Muscle layer of duodenum (tissue), 2 donors: ENCODE results near the gene CYB5D1.

Experiments used
- H3K27ac ChIP-seq: one replicate; pipeline ENCODE4 v1.7.0; 2013; ENCODE audit warnings: mild to moderate bottlenecking, low read length
- H3K27me3 ChIP-seq: one replicate; pipeline ENCODE4 v1.7.0; 2013; ENCODE audit warnings: low read depth, mild to moderate bottlenecking, control low read depth, low read length
- H3K36me3 ChIP-seq, 2 donors: one replicate each; pipeline ENCODE4 v1.7.0; 2013; ENCODE audit warnings: low read length in 2 of 2, control low read depth in 1 of 2, mild to moderate bottlenecking in 1 of 2; ENCODE audit not compliant: insufficient read depth in 2 of 2, control insufficient read depth in 1 of 2
- H3K4me1 ChIP-seq, 2 donors: one replicate each; pipeline ENCODE4 v1.7.0; 2013; ENCODE audit warnings: low read length in 2 of 2, mild to moderate bottlenecking in 2 of 2, control low read depth in 1 of 2, moderate library complexity in 1 of 2; ENCODE audit not compliant: insufficient read depth in 2 of 2, control insufficient read depth in 1 of 2
- H3K4me3 ChIP-seq, 2 donors: one replicate each; pipeline ENCODE4 v1.7.0; 2013; ENCODE audit warnings: low read length in 2 of 2, low read depth in 1 of 2, mild to moderate bottlenecking in 1 of 2
- H3K9me3 ChIP-seq, 2 donors: one replicate each; pipeline ENCODE4 v1.7.0; 2013; ENCODE audit warnings: low read length in 2 of 2, control low read depth in 1 of 2, mild to moderate bottlenecking in 1 of 2; ENCODE audit not compliant: control insufficient read depth in 1 of 2
- donor health status: healthy.

Gene CYB5D1

DNA sequence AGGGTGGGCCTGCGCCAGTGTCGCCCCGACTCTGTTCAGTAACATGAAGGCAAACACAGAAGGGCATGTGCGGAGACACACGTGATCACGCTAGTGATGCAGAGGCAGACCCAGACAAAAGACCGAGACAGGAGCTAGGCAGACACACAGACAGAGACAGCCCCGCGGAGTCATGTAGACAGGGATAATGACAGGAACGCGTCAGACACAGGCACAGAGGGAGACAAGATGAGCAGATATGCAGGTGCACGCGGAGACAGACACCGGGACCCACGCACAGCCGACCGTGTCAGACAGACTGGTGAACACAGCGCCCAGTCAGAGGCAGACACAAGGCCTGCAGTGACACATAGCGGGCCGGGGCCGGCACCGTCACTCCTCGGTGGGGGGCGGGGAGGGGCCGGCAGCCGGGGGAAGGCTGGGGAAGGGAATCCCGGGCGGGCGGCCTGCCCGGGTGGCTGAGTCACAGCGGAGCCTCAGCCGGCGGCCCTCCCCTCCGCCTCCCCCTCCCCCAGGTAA is 16.3 kb upstream of the CYB5D1 start:
- no peaks in the 10 kb centered on the region for H3K9me3 ChIP-seq
- peak overlapping the region; percentile 99 for H3K27ac ChIP-seq
- H3K27me3 ChIP-seq: no peaks in the 10 kb centered on the region
- H3K36me3 ChIP-seq: peaks cover 2 to 43% of the 10 kb centered on the region in 2 donors
- H3K4me1 ChIP-seq: peaks cover 37 to 53% of the 10 kb centered on the region in 2 donors
- peak overlapping the region; percentile 82 to 89 for H3K4me3 ChIP-seq

DNA sequence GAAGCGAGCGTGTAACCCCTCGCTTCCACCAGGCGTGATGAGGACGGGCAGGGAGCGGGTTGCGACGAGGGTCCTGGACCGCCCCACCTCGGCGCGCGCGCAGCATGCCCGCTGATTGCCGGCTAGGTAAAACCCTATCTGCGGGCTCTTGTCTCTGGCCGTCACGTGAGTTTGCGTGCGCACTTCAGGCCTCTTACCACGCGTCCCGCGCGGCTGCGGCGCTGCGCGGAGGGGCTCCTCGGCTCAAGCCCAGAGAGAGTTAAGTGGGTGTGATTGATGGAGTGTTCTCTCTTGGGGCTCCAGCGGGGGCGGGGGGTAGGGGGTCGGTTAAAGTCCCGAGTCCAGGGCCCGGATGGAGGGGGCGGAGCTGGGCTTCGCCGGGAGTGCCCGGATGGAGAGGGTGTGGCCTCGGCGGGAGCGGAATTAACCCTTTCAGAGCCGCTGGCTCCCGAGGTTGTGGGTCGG is 15.9 kb upstream of the CYB5D1 start:
- H3K27ac ChIP-seq: peak overlapping the region; percentile 99
- peaks cover 3 to 46% of the 10 kb centered on the region in 2 donors for H3K36me3 ChIP-seq
- peaks cover 33 to 48% of the 10 kb centered on the region in 2 donors for H3K4me1 ChIP-seq
- H3K9me3 ChIP-seq: no peaks in the 10 kb centered on the region
- peak overlapping the region; percentile 82 to 89 for H3K4me3 ChIP-seq
- no peaks in the 10 kb centered on the region for H3K27me3 ChIP-seq

DNA sequence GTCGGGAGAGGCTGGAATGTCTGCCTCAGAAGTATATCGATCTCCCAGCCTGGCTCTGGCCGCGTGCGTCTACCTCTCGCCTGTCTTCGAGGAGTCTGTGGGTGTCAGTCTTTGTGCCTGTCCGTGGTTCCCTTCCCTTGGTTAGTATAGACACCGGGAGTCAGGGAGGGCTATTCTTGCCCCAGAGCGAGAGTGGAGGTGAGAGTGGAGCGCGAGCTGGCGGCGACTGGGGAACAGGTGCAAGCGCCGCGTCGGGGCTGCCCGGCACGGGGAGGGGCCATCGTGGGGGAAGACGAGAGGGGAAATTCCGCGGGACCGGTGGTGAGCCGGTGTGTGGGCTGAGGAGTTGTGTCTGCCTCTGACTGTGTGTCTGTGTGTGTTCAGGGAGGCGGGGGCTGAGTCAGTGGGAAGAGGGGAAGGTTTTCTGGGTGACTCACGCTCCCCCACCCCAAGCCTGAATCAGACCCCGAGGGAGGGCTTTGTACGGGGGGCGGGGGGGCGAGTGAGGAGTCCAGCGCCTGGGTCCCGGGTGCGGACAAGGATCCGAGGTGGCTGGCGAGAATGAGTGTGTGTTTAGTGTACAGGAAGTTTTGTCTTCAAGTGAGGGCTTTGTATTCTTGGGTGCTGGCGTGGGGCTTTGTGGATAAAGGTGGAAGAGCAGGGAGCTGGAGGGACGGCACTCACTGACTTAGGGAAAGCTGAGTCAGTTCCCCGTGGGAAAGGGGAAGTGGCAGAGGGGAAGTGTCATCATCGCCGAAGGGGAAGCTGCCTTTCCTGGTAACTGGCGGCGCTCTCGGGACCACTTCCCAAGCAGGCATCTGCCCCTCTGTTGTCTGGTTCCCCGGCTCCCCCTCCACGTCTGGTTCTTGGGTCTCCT is 15.2 kb upstream of the CYB5D1 start:
- no peaks in the 10 kb centered on the region for H3K9me3 ChIP-seq
- H3K27ac ChIP-seq: peak overlapping the region; percentile 99
- H3K4me1 ChIP-seq: peaks cover 27 to 42% of the 10 kb centered on the region in 2 donors
- peaks cover 3 to 52% of the 10 kb centered on the region in 2 donors for H3K36me3 ChIP-seq
- peak overlapping the region; percentile 82 to 89 for H3K4me3 ChIP-seq
- no peaks in the 10 kb centered on the region for H3K27me3 ChIP-seq

DNA sequence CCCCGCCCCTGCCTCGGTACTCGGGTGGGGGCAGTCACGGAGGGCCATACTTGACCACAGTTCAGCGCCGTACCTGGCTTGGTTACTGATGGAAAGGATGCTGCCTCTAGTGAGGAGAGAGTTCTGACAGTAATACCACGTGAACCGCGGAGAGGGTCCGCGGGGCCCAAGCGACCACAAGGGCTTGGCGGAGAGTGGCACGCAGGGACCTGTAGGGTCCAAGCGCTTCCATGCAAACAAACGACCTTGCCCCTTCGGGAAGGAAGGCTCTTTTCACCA is 14.6 kb upstream of the CYB5D1 start:
- peaks cover 27 to 38% of the 10 kb centered on the region in 2 donors for H3K4me1 ChIP-seq
- no peaks in the 10 kb centered on the region for H3K9me3 ChIP-seq
- peak overlapping the region; percentile 82 to 89 for H3K4me3 ChIP-seq
- H3K27me3 ChIP-seq: no peaks in the 10 kb centered on the region
- peak overlapping the region; percentile 99 for H3K27ac ChIP-seq
- peaks cover 3 to 56% of the 10 kb centered on the region in 2 donors for H3K36me3 ChIP-seq

DNA sequence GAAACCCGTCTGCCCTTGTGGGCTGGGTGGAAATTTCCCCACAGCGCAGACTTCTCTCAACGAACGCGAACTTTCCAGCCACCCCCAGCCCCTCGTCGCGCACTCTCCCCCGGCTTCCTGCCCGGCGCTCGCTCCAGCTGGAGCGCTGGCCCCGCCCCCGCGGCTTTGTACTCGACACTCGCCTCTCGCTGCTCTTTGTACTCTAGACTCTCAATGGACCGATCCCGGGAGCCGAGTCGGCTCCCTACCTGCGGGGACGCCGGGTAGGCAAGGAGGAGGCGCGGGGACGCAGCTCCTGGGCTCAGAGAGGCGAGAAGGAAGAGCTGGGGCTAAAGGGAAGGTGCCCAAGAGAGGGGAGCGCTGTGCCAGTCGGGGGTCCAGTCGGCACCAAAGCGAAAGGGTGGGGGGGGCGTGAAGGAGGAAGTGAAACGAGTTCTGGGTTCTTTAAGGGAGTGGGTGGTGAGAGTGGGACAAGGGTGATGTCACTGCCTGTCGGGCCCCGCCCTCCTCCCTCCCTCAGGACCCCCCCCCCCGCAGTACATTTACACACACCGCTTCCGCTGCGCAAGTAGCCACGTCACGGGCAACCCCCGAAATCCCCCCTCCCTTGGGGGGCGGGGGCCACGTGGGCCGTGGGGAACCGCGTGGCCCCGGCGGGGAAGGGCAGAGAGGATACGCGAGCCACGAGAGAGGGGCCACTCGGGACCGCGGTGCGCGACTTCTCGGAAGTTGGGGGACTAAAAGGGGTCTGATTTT is 14.1 kb upstream of the CYB5D1 start:
- Histone ChIP-seq H3K4me3 (peak overlapping the region; percentile 82 to 89), H3K4me1 (peaks cover 25 to 34% of the 10 kb centered on the region in 2 donors), H3K36me3 (peaks cover 3 to 61% of the 10 kb centered on the region in 2 donors), H3K9me3 (no peaks in the 10 kb centered on the region), H3K27me3 (no peaks in the 10 kb centered on the region), H3K27ac (peak overlapping the region; percentile 99)

DNA sequence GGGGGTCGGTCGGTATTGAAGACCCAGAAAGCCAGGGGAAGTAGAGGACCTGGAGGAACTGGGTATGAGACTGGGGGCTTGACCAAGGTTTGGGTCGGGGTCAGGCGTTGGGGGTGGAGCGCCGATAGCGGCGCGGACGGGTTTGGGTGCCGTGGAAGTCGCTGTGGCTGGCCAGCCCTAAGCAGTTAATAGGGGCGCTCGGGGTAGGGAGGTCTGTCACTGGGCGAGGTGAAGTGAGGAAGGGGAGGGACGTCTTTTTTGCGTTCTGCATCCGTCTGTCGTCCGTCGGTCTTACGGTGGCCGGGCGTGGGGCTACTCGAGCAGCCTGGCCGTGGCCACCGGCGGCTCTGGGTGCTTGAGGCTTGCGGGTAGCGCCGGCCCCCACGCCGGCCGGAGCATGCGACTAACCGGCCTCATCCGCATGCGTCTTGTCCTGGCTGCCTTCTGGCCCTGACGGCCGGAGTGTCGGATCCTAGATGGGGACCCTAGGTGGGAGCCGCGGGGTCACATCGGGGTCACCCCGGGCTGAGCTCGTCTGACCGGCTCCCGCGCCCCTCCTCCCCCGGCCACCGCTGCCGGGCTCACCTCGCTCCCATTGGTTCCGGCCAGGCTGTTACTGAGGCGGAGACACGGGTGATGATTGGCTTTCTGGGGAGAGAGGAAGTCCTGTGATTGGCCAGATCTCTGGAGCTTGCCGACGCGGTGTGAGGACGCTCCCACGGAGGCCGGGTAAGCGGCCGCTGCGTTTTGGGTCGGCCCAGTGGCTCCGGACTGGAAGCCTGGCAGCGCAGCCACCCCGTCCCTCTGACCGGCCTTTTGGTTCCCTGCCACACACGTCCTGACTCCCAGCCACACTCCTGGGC is 13.3 kb upstream of the CYB5D1 start:
- Histone ChIP-seq H3K9me3 (no peaks in the 10 kb centered on the region), H3K27me3 (no peaks in the 10 kb centered on the region), H3K27ac (peak overlapping the region; percentile 99), H3K36me3 (peaks cover 5 to 69% of the 10 kb centered on the region in 2 donors), H3K4me3 (peak overlapping the region; percentile 82 to 89), H3K4me1 (peaks cover 16 to 26% of the 10 kb centered on the region in 2 donors)

DNA sequence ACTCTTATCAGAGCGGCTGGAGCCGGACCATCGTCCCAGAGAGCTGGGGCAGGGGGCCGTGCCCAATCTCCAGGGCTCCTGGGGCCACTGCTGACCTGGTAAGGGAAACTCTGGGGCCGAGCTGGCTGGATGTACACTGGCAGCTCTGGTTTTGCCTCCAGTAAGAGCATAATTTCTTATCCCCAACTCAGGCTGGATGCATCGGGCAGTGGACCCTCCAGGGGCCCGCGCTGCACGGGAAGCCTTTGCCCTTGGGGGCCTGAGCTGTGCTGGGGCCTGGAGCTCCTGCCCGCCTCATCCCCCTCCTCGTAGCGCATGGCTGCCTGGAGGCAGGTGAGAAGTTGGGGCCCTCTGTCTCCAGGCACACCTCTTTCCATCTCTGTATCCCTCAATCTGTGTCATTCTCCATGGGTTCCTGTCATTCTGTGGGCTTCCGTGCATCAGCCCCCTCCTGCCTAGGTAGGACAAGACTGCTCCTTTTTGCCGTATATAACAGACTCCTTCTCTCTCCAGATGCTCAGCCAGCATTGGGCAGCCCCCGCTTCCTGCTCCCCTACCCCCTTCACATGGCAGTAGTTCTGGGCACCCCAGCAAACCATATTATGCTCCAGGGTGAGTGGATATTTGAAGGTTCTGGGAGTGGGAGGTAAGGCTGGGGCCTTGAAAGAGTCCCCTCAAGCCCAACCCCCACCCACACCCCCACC is 12.3 kb upstream of the CYB5D1 start:
- Histone ChIP-seq H3K27me3 (no peaks in the 10 kb centered on the region), H3K36me3 (peaks cover 15 to 79% of the 10 kb centered on the region in 2 donors), H3K27ac (peak overlapping the region; percentile 99), H3K4me3 (peak overlapping the region; percentile 82 to 89), H3K4me1 (peaks cover 7 to 18% of the 10 kb centered on the region in 2 donors), H3K9me3 (no peaks in the 10 kb centered on the region)

DNA sequence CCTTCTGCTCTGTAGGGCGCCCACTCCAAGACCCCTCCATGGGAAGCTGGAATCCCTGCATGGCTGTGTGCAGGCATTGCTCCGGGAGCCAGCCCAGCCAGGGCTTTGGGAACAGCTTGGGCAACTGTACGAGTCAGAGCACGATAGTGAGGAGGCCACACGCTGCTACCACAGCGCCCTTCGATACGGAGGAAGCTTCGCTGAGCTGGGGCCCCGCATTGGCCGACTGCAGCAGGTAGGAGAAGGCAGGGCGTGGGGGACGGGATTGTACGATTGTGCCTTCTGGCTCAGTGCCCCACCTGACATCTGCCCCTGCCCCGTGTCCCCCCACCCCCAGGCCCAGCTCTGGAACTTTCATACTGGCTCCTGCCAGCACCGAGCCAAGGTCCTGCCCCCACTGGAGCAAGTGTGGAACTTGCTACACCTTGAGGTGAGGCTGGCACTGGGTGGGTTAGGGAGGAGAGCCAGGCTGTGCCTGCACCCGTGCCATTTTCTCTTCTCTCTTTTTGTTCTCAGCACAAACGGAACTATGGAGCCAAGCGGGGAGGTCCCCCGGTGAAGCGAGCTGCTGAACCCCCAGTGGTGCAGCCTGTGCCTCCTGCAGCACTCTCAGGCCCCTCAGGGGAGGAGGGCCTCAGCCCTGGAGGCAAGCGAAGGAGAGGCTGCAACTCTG is 11.6 kb upstream of the CYB5D1 start:
- Histone ChIP-seq H3K36me3 (peaks cover 22 to 86% of the 10 kb centered on the region in 2 donors), H3K4me3 (no peak overlapping the region), H3K27ac (no peak overlapping the region), H3K4me1 (peaks cover under 1 to 11% of the 10 kb centered on the region in 2 donors), H3K9me3 (no peaks in the 10 kb centered on the region), H3K27me3 (no peaks in the 10 kb centered on the region)

DNA sequence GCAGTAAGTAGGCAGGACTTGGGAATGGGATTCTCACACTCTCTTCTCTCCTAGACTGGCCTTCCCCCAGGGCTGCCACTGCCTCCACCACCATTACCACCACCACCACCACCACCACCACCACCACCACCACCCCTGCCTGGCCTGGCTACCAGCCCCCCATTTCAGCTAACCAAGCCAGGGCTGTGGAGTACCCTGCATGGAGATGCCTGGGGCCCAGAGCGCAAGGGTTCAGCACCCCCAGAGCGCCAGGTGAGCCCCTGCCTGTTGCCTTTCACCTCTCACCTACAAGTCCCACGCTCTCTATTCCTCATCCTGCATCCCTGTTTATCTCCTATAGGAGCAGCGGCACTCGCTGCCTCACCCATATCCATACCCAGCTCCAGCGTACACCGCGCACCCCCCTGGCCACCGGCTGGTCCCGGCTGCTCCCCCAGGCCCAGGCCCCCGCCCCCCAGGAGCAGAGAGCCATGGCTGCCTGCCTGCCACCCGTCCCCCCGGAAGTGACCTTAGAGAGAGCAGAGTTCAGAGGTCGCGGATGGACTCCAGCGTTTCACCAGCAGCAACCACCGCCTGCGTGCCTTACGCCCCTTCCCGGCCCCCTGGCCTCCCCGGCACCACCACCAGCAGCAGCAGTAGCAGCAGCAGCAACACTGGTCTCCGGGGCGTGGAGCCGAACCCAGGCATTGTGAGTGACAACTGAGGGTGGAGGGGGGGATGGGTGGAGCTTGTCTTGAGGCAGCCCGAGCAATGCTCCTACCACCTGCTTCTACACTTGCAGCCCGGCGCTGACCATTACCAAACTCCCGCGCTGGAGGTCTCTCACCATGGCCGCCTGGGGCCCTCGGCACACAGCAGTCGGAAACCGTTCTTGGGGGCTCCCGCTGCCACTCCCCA is 10.8 kb upstream of the CYB5D1 start:
- H3K36me3 ChIP-seq: peaks cover 25 to 88% of the 10 kb centered on the region in 2 donors
- no peaks in the 10 kb centered on the region for H3K9me3 ChIP-seq
- no peaks in the 10 kb centered on the region for H3K27me3 ChIP-seq
- H3K4me1 ChIP-seq: peaks cover 0 to 17% of the 10 kb centered on the region in 2 donors
- no peak overlapping the region for H3K4me3 ChIP-seq
- no peak overlapping the region for H3K27ac ChIP-seq
